Mucosa of stomach (tissue), 1 donor: ENCODE measurements around the gene EGF.

Experiments
- H3K27me3 ChIP-seq: one replicate; pipeline ENCODE4 v1.7.0; 2013; ENCODE audit warnings: mild to moderate bottlenecking, low read length; ENCODE audit not compliant: control insufficient read depth, insufficient read depth
- H3K36me3 ChIP-seq: one replicate; pipeline ENCODE4 v1.7.0; 2013; ENCODE audit warnings: low read length; ENCODE audit not compliant: control insufficient read depth, insufficient read depth
- H3K4me1 ChIP-seq: one replicate; pipeline ENCODE4 v1.7.0; 2013; ENCODE audit warnings: mild to moderate bottlenecking, low read length; ENCODE audit not compliant: control insufficient read depth, insufficient read depth
- H3K4me3 ChIP-seq: one replicate; pipeline ENCODE4 v1.7.0; 2013; ENCODE audit warnings: low read length
- H3K9ac ChIP-seq: one replicate; pipeline ENCODE4 v1.7.0; 2013; ENCODE audit warnings: mild to moderate bottlenecking, low read length, moderate library complexity
- H3K9me3 ChIP-seq: one replicate; pipeline ENCODE4 v1.7.0; 2013; ENCODE audit warnings: mild to moderate bottlenecking, low read length, moderate library complexity; ENCODE audit not compliant: control insufficient read depth
- donor health status: Pancreatic carcinoma.

EGF gene

GRCh38 chr4:109879081-109879480 lies 33.6 kb upstream of the EGF start:
- Histone ChIP-seq H3K4me3 (no peak overlapping the region), H3K9ac (no peak overlapping the region), H3K4me1 (no peaks in the 10 kb centered on the region), H3K36me3 (no peaks in the 10 kb centered on the region), H3K27me3 (no peaks in the 10 kb centered on the region), H3K9me3 (no peaks in the 10 kb centered on the region)

- no peak overlapping the region for H3K9ac ChIP-seq
- H3K4me3 ChIP-seq: no peak overlapping the region
- H3K27me3 ChIP-seq: no peaks in the 10 kb centered on the region
- H3K36me3 ChIP-seq: no peaks in the 10 kb centered on the region
- no peaks in the 10 kb centered on the region for H3K9me3 ChIP-seq
- no peaks in the 10 kb centered on the region for H3K4me1 ChIP-seq
Observed at GRCh38 chr4:109879636-109880314, 32.9 kb upstream of the EGF start.

GRCh38 chr4:109886303-109886702 lies 26.4 kb upstream of the EGF start:
- H3K9ac ChIP-seq: no peak overlapping the region
- no peaks in the 10 kb centered on the region for H3K9me3 ChIP-seq
- no peaks in the 10 kb centered on the region for H3K36me3 ChIP-seq
- H3K27me3 ChIP-seq: no peaks in the 10 kb centered on the region
- H3K4me1 ChIP-seq: no peaks in the 10 kb centered on the region
- H3K4me3 ChIP-seq: no peak overlapping the region

GRCh38 chr4:109887071-109887470 lies 25.6 kb upstream of the EGF start:
- Histone ChIP-seq H3K27me3 (no peaks in the 10 kb centered on the region), H3K36me3 (no peaks in the 10 kb centered on the region), H3K9ac (no peak overlapping the region), H3K4me1 (no peaks in the 10 kb centered on the region), H3K9me3 (no peaks in the 10 kb centered on the region), H3K4me3 (no peak overlapping the region)

- Histone ChIP-seq H3K9me3 (no peaks in the 10 kb centered on the region), H3K27me3 (no peaks in the 10 kb centered on the region), H3K9ac (no peak overlapping the region), H3K4me1 (no peaks in the 10 kb centered on the region), H3K36me3 (no peaks in the 10 kb centered on the region), H3K4me3 (no peak overlapping the region)
Observed at GRCh38 chr4:109890076-109890475, 22.6 kb upstream of the EGF start.

GRCh38 chr4:109902559-109903251 lies 10.0 kb upstream of the EGF start:
- Histone ChIP-seq H3K4me3 (no peak overlapping the region), H3K36me3 (no peaks in the 10 kb centered on the region), H3K27me3 (no peaks in the 10 kb centered on the region), H3K9ac (no peak overlapping the region), H3K9me3 (no peaks in the 10 kb centered on the region), H3K4me1 (no peaks in the 10 kb centered on the region)

GRCh38 chr4:109908731-109909130 lies 4.0 kb upstream of the EGF start:
- Histone ChIP-seq H3K36me3 (no peaks in the 10 kb centered on the region), H3K9me3 (no peaks in the 10 kb centered on the region), H3K27me3 (no peaks in the 10 kb centered on the region), H3K4me1 (no peaks in the 10 kb centered on the region), H3K9ac (no peak overlapping the region), H3K4me3 (no peak overlapping the region)

GRCh38 chr4:109910256-109910655 lies 2.4 kb upstream of the EGF start:
- Histone ChIP-seq H3K27me3 (peaks cover 5% of the 10 kb centered on the region), H3K9me3 (no peaks in the 10 kb centered on the region), H3K36me3 (no peaks in the 10 kb centered on the region), H3K4me3 (no peak overlapping the region), H3K4me1 (no peaks in the 10 kb centered on the region), H3K9ac (no peak overlapping the region)

GRCh38 chr4:109913596-109914241 lies 1.0 kb downstream of the EGF start:
- H3K4me1 ChIP-seq: no peaks in the 10 kb centered on the region
- H3K9me3 ChIP-seq: no peaks in the 10 kb centered on the region
- H3K36me3 ChIP-seq: no peaks in the 10 kb centered on the region
- H3K4me3 ChIP-seq: no peak overlapping the region
- no peak overlapping the region for H3K9ac ChIP-seq
- peaks cover 5% of the 10 kb centered on the region for H3K27me3 ChIP-seq

- no peak overlapping the region for H3K9ac ChIP-seq
Observed at GRCh38 chr4:109914322-109914721, 1.6 kb downstream of the EGF start.

GRCh38 chr4:109915385-109916026 lies 2.8 kb downstream of the EGF start:
- no peaks in the 10 kb centered on the region for H3K9me3 ChIP-seq
- no peak overlapping the region for H3K9ac ChIP-seq
- H3K4me3 ChIP-seq: no peak overlapping the region
- peaks cover 5% of the 10 kb centered on the region for H3K27me3 ChIP-seq
- H3K36me3 ChIP-seq: no peaks in the 10 kb centered on the region
- H3K4me1 ChIP-seq: no peaks in the 10 kb centered on the region

More at GRCh38 chr4:109914322-109914721, 1.6 kb downstream of the EGF start:
- Histone ChIP-seq H3K4me3 (no peak overlapping the region), H3K27me3 (peaks cover 5% of the 10 kb centered on the region), H3K4me1 (no peaks in the 10 kb centered on the region), H3K36me3 (no peaks in the 10 kb centered on the region), H3K9me3 (no peaks in the 10 kb centered on the region)

GRCh38 chr4:109916027-109916409 lies 3.3 kb downstream of the EGF start:
- no peak overlapping the region for H3K9ac ChIP-seq
- H3K36me3 ChIP-seq: no peaks in the 10 kb centered on the region
- no peak overlapping the region for H3K4me3 ChIP-seq
- H3K4me1 ChIP-seq: no peaks in the 10 kb centered on the region
- no peaks in the 10 kb centered on the region for H3K9me3 ChIP-seq
- peaks cover 5% of the 10 kb centered on the region for H3K27me3 ChIP-seq
